Activated CD4-positive, alpha-beta T cell treated with anti-CD3 and anti-CD28 coated beads for 48 hours (primary cell): ENCODE results near the gene GRHL3.

Source experiments
- DNase-seq: peaks from one replicate; pipeline ENCODE4 v3.0.0-alpha.2; 2020

Gene GRHL3

DNA sequence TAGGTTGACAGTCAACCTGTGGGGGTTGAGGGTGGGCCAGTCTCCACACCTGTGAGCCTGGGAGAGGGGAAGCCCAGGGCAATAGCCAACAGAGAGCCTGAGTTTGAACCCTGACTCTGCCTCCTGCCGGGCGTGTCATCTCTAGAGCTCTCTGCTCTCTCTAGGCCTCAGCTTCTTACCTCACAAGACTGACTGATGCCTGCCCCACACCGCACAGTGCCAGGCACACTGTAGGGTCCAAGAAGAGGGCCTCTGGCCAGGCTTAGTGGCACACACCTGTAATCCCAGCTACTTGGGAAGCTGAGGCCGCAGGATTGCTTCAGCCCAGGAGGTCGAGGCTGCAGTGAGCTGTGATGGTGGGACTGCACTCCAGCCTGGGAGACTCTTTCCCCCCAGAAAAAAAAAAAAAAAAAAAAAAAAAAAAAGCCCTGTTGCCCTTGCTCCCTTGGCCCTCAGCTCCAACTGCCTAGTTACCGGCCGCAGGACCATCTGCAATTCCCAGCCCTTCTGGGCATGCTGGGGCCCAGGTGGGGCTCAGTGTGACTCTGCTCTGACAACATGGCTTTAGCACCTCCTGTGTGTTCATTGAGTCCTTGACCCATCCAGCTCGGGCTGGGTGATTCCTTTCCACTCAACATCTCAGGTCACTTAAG lies 25.1 kb downstream of the GRHL3 start:
- DNase-seq, result no peak

- DNase-seq, result no peak
These were observed 26.2 kb downstream of the GRHL3 start for GRCh38 chr1:24345334-24345733.

GRCh38 chr1:24347159-24347934 lies 28.2 kb downstream of the GRHL3 start:
- no peak for DNase-seq

DNA sequence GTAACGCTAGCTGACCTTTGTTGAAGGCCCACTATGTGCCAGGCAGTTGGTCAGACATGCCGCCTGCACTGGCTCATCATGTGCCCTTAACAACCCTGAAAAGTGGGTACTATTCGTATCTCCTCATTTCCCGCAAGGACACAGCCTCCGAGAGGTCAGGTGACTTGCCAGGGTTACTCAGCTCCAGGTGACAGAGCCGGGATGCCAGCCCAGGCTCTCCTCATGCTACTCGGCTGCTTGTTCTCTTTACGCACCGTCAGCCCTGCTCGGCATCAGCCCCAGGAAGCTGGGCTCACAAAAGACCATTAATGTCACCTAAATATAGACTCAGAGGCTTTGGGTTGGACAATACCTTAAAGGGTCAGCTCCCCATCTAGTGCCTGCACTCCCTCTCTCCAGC lies 29.0 kb downstream of the GRHL3 start:
- no peak for DNase-seq

DNA sequence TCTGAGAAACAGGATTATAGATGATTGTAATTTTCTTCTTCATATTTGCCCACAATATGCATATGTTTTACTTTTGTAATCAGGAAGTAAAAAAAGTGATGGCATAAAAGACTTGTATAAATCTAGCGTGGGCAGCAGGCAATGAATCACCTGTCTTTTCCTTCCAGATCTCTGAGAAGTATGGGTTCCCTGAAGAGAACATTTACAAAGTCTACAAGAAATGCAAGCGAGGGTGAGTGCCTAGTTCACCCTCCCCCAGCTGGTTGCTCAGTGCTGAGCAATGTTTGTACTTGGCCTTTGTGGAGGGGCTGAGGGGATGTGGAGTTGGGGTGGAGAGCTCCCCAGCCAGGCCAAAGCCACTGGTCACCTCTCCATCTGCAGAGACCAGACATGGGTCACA lies 30.7 kb downstream of the GRHL3 start:
- peak; percentile 51 for DNase-seq

- DNase-seq, result peak; percentile 32
These were observed 32.1 kb downstream of the GRHL3 start for GRCh38 chr1:24351247-24351646.

GRCh38 chr1:24351918-24352627 lies 32.9 kb downstream of the GRHL3 start:
- peak; percentile 85 for DNase-seq

DNA sequence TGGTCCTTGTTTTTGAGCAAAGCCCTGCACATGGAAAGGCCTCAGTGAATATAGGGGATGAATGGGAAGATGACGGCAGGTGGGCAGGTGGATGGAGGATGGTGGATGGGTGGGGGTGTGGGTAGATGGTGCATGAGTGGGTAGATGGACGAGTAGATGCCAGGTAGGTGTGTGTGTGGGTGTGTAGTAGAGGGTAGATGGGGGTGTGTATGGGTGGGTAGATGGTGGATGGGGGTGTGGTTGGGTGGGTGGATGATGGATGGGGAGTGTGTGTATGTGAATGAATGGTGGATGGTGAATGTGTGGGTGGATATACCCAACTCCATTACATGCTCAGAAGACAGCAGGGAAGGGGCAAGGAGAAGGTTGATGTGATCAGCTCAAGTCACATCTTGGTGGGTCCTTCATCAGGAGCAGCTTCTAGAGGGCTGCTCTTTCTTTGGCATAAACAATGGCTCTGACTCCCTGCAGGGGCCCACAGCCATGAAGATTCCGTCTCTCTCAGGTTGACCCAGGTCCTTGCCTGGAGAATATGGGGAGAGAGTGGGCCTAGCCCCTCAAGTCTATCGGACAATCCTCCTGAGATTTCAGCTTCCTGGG lies 34.2 kb downstream of the GRHL3 start:
- no peak for DNase-seq

DNA sequence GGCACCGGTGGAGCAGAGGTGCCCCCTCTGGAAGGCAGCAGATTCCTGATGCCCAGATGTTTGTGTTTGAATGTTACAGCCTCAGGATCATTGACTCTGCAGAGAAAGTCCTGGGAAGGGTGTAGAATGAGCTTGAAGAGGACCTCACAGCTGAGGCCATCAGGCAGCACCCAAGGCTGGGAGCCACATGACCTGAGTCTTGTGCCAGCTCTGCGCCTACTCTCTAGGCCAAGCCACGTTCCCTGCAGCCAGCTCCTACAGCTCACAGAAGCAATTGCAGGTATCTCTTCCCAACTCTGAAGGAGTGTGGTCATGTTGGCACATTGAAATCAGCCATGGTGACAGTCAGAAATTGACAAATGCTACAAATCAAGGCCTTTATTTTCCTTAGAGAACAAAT lies 36.3 kb downstream of the GRHL3 start:
- DNase-seq, result no peak

DNA sequence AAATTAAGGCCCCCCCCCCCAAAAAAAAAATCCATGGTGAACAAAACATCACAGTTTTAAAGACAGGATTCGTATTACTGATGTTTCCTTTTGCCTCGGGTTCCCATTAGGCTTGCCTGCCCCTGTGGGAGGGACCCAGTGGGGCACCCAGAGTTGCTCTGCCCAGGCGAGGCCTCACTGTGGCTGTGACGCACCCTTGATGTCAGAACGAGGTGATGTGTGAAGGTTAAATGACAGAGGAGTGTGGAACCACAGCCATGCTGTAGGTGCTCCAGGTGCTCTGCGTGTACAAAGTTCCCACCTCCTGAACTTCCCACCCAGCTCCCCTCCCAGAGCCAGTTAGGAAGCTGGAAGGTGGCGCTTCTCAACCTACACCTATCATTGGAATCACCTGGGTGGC lies 37.9 kb downstream of the GRHL3 start:
- DNase-seq, result no peak

- DNase-seq, result no peak
These were observed 41.5 kb downstream of the GRHL3 start for GRCh38 chr1:24360681-24361080.

- DNase-seq, result no peak
These were observed 42.7 kb downstream of the GRHL3 start for GRCh38 chr1:24361811-24362210.

GRCh38 chr1:24362396-24362795 lies 43.2 kb downstream of the GRHL3 start:
- no peak for DNase-seq

DNA sequence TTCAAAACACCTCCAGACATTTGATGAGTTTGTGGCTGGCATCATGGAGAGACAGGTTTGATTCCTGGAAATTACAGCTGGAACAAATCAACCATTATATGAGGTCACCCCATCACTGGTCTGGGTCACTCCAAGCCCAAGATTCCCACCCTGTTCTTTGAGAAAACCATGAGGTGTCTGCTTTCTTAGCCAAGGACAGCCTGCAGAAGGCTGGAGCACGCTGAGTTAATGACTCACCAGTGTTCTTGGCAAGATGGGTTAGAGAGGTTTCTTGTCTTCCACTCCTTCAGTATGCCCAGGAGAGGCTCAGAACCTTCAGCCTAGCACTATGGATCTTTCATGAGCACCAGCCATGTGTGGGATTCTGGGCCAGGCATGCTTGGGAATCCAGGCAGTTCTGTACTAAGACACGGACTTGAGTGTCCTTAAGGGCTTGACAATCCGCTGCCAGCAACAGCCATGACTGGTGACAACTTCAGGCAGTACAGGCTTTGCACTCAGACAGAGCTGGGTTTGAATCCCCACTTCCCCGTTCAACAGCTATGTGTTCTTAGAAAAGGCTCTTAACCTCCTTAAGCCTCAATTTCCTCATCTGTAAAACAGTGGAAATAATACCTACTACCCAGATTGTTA lies 43.9 kb downstream of the GRHL3 start:
- DNase-seq, result no peak

DNA sequence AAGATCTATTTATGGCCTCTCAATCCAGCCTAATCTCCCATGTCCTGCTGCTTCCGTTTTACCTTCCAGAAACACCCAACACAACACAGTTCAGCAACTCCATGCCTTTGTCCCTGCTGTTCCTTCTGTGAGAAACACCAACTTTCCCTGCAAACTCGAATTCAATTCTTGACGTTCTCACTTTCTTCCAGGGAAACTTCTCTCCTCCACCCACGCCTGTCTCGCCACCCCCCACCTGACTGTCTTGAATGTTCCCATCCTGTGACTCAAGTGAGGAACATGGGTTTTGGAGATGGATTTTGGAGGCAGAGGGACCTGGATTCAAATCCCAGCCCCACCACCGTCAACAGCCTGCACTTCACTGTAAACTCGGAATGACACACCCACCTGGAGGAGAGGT lies 44.8 kb downstream of the GRHL3 start:
- no peak for DNase-seq

GRCh38 chr1:24364605-24364974 lies 45.4 kb downstream of the GRHL3 start:
- DNase-seq, result no peak

- DNase-seq, result peak; percentile 60
These were observed 46.0 kb downstream of the GRHL3 start for GRCh38 chr1:24364975-24365678.

DNA sequence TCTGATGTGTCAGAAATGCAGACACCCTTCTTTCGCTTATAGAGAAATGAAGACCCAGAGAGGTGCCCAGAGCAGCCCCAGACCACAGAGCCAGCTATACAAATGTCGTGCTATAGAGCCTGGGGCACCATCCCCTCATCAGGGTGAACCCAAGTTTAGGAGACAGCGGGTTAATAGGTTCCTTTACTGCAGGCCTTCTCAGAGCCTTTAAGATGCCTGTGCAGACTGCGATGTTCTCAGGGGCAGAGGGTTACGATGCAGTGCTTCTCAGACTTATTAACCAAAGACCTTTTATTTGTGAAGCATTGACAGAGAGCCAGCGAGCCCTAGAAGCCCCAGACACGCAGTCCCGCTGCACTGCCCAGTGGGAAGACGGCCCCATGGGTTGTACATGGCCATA lies 47.5 kb downstream of the GRHL3 start:
- DNase-seq, result no peak

DNA sequence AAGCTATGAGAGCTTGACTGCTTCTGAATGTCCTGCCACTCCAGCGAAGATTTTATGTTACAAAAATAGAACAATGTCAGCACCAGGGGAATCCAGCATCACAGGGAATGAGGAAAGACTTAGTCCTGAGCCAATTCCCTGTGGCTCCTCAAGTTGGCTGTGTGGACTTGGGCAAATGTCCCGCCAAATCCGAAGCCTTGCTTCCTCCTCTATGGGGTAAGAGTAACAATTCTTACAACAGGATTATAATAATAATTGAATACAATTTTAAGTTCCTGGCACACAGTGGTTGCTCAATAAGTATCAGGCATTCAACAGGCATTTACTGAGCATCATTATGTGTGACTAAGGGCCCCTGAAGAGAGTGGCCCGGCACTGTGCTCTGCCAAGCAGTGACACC lies 50.0 kb downstream of the GRHL3 start:
- no peak for DNase-seq

DNA sequence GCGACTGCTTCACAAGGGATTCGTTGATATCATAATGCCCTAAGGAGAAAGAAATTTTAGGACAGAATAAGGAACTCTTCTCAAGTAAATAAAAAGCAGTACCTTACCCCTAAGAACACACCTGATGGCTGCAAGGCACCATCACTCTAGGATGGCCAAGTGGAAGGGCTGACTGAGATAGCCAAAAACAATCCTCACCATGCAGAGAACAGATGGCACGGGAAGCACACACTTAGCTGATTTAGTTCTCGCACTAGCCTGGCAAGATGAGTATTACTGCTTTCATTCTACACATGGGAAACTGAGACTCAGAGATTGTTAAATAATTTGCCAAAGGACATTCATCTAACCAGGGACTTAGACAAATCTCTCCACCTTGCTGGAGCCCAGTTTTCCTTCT lies 50.6 kb downstream of the GRHL3 start:
- DNase-seq, result no peak

DNA sequence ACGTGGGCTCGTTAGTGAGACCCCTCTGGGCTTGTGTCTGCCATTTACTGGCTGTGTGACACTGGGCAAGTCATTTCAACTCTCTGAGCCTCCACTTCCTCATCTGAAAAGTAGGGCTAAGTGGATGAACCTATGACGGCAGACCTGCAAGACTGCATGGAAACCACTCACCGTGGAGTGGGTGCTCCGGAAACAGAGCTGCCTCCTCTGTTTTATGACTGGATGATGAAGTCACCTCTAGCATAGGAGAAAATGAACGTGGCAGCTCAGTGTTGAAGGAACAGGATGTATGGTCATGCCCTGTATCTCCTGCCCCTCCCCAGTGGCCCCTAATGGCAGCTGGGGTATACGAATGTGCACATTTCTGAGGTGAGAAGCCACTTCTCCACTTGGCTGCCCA lies 53.9 kb downstream of the GRHL3 start:
- DNase-seq, result no peak

GRCh38 chr1:24373710-24374109 lies 54.6 kb downstream of the GRHL3 start:
- no peak for DNase-seq
